Embryonic facial prominence (tissue), 1 donor: ENCODE results near the gene EEF1AKMT3.

ENCODE experiments used
- DNase-seq: peaks from one replicate; pipeline ENCODE4 v3.0.0-alpha.2; 2016; ENCODE audit errors: extremely low spot score

EEF1AKMT3 gene

DNA sequence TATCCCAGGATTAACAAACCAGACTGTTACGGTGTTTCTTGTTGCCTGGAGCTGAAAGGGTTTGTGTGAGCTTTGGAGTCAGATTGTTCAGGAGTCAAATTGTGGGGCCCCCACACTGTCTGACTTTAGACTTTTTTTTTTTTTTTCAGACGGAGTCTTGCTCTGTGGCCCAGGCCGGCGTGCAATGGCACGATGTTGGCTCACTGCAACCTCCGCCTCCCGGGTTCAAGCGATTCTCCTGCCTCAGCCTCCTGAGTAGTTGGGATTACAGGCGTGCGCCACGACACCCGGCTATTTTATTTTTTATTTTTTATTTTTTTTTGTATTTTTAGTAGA lies 11.0 kb downstream of the EEF1AKMT3 start:
- DNase-seq: no peak

DNA sequence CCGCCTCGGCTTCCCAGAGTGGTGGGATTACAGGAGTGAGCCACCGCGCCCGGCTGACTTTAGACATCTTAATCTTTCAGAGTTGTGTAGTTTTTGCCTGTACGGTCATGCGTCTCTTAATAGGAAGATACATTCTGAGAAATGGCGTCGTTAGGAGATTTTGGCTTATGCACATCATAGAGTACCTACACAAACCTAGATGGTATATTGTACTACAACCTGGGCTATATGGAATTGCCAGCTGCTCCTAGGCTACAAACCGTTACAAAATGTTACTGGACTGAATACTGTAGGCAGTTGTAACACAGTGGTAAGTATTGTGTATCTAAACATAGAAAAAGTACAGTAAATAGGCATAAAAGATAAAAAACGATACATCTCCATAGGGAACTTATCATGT lies 11.4 kb downstream of the EEF1AKMT3 start:
- no peak for DNase-seq

DNA sequence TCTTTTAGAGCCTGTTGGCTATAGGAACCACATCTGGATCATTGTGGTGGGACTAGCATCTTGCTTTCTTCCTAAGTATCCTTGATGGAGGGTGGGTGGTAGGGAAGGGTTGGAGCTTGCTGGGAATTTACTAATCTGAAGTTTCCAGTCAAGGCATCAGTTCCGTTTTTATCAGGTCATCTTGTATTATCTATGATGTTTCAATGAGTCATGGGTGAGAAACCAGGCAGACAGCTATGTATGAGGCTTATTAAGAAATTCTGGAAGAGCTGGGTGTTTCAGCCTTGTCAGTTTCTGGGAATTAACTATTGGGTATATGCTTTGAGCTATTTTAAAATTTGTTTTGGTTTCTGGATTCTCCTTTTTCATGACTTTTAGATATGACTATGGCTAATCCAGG lies 21.5 kb downstream of the EEF1AKMT3 start:
- no peak for DNase-seq

DNA sequence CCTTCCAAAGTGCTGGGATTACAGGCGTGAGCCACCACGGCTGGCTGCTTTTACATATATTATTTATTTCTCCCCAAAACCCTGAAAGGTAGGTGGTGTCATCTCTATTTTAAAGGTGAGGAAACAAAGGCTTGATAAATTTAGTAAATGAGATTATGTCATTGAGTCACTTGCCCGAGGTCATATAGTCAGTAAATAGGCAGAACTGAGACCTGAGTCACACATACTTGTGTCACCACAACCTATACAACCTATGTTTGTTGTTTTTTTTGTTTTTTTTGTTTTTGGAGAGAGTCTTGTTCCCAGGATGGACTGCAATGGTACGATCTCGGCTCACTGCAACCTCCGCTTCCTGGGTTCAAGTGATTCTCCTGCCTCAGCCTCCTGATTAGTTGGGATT lies 22.9 kb downstream of the EEF1AKMT3 start:
- no peak for DNase-seq

DNA sequence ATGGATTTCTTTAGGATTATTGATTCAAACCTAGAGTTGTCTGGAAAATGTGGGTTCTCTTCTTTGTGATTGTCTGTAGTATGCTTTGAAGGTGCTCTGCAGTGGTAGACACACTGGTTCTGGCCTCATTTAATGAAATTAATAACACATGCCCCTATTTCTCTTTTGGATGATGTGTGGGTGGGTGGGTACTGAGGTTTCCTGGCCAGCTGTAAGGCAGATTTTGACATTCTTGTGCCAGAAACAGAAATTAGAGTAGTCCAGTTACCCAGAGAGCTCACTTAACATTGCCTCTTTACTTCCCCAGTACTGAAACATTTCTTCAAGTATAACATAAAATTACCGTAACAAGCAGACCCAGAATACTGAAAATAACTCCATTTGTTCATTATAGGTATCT lies 24.6 kb downstream of the EEF1AKMT3 start:
- no peak for DNase-seq

DNA sequence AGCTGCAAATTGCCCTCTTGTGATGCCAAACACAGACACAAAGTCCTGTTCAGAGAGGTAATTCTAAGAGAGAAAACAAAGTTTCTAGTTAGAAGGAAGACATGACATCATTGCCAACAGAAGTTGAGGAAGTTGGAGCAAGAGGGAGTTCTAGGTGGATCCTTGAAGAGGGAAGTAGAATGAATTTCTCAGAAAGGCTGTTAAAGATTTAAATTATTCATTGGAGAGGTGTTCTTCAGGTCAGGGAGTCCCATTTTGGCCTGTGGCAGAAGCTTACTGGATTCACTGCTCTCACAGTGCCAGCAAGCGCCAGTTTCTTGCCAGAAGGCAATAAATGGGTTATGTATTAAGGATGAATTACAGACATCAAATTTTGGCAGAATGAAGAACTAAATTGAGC lies 25.5 kb downstream of the EEF1AKMT3 start:
- DNase-seq: no peak

- no peak for DNase-seq
Measured at GRCh38 chr12:57800965-57801364, 28.6 kb downstream of the EEF1AKMT3 start.

- DNase-seq: no peak
Measured at GRCh38 chr12:57802607-57803006, 30.2 kb downstream of the EEF1AKMT3 start.

DNA sequence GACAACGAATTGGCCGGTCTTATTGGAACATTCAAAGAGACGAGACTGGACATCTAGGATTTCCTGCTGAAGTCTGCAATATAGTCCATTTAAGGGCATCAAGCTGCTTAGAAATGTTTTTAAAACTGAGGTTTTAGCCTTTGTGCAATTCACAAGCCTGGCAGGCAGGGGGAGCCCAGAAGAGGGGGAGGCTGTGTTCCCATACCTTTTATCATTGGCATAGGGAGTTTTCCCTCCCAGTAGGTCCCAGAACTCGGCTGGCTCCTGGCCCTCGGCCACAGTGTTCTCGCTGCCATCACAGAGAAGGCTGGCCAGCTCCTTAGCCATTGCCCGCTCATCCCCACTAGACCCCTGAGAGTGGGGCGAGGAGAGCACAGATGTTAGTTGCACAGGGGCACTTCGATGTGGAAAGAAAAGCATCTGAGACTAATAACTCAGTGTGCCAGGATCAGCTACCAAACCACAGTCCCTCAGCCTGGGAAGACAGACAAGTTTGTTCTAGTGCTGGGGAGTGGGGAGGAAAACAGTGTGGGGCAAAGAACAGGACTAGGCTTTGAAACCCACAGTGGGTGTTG lies 31.0 kb downstream of the EEF1AKMT3 start:
- no peak for DNase-seq

DNA sequence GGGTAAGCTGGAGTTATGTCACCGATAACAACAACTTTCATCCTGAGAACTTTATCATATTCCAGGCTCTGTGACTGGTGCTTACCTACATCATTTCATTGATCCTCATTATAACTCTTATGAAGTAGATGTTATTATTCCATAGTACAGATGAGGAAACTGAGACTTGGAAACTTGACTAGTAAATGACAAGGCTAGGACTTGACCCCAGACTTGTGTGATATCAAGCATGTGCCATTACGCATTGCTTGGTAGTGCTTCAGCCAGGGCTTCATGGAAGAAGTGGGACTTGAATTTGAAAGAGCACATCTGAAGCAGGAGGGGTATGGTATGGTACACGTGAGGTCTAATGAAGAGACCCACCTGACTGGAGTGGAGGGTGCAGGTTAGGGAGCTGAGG lies 34.3 kb downstream of the EEF1AKMT3 start:
- DNase-seq: no peak

DNA sequence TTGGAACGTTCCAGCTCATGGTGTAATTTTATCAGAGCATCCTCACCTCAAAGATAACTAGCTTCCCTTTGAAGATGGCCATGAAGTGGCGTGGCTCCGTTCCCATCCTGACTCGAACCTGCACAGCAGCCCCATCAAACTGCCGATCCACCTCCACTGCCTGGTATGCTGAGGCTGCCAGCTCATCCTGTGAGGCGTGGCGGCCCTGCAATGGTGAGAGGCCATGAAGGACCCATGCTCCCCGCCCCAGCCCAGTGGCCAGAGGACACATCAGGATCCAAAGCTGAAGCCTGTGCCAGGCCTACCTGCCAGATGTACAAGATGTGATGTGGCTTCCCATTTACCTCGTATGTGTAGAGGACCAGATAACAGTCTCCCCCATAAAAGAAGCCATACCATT lies 34.9 kb downstream of the EEF1AKMT3 start:
- DNase-seq: no peak

DNA sequence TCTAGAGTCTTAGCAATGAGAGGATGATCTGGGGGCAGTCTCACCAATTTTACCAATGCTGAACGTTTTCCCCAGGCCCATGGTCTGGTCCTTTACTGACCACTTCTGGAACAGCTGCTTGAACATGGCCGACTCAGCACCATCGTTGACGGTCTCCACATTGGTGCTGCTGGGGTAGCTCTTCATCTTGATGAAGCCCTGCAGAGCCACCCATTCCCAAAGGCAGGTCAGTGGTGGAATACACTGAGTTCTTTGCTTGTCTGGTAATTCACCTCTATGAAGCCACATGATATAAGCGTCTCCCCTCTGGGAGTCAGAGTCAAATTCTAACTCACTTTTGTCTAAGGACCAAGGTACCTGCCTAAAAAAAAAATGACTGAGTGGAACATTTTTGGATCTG lies 35.9 kb downstream of the EEF1AKMT3 start:
- no peak for DNase-seq

DNA sequence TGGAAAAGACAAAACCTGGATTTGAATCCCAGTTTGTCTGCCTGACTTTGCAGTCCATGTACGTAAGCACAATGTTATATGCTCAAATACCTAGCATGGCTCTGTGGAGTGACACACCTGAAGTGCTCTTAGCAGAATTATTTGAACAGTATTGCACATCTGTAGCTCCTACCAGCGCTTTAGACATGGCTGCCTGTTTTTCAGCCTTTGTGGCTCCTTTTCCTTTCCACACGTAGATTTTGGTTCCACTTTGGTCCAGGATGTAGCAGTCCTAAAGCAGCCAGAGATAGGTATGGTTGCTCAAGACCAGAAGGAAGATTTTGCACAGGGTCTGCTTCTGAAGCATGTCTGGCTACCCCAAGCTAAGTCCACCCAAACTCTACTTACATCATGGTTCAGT lies 37.0 kb downstream of the EEF1AKMT3 start:
- DNase-seq: no peak

DNA sequence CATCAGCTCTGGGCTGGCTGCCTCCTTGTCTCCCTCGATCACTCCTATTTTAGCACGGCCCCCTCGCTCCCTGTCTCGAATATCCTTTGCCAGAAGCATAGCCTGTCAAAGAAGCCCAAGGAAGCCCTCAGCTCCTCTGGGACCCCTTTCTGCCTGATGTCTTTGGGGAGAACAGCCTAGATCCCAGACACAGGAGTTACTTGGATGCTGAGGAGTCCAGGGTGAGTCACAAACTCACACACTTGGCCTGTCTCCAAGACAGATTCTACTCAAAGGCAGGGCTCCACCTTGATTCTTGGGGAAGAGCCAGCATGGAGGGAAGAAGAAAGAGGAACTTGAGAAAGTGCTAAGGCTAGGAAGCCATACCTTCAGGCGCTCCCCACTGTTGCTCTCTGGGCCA lies 38.0 kb downstream of the EEF1AKMT3 start:
- no peak for DNase-seq

- no peak for DNase-seq
Measured at GRCh38 chr12:57811028-57811755, 38.8 kb downstream of the EEF1AKMT3 start.

- no peak for DNase-seq
Measured at GRCh38 chr12:57813111-57813970, 40.9 kb downstream of the EEF1AKMT3 start.

- DNase-seq: no peak
Measured at GRCh38 chr12:57813971-57814772, 41.8 kb downstream of the EEF1AKMT3 start.

DNA sequence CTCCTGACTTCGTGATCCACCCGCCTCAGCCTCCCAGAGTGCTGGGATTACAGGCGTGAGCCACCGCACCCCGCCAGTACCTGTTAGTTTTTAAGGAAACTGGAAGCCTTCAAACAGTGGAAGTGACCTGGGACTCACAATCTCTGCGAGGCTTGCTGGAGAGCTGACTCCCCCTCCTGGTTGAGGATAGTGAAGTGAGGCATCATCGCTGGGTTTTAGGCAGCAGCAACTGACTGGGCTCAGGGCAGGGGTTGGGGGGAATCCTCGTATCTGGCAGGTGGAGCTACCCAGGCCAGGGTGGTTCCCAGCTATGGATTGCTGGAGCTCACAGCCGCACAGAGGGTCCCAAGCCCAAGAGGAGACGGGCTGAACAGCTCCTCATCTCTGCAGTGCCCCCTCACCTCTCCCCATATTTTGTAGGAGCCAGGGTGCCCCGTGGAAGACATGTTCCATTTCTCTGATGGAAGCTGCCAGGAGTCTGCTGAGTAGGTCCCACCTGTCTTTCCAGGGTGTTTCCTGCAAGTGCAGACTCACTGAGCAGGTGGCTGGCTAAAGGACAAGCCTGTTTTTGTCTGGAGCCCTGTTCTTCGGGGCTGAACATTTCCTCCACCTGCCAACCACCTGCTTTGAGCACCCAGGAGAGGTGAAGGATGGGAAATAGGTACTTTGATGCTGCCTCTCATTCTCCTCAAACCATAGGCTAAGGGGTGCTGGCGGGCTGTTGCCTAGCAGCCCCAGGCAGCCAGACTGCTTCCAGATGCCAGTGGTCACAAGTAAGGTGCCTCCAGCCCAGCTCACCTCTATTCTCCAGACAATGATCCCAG lies 43.0 kb downstream of the EEF1AKMT3 start:
- no peak for DNase-seq

DNA sequence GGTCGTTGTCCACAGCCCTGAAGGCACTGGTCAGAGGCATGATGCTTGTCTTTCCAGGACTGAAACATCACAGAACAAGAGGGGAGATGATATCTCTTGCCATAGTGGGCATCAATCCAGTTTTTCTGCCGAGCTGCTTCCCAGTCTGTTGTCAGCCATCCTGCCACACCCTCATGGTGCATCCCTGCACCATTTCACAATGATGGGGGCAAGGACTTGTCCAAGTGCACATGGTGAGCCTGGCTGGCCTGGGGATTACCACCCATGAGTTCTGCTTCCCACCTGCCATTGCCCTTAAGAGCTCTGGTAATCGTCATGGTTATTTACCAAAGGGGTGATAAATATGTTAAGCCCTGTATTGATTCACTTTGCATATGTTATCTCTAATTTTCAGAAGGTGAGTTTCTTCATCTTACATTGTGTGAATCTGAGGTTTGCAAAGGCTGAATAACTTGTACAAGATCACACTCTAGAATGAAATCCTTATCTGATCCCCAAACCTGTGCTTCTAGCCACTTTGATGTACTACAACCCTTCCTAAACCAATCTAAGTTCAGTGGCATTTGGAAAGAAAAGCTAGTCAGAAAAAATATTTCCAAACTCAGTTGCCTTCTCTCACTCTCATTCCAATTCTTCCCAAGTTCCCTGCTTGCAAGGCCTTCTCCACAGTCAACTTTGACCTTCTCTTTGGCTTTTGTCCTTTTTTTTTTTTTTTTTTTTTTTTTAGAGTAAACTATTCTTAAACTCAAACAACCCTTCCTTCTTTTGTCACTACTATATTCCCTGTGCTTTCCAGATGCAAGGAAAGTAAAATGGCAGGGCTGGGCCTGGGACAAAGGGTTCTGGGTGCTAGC lies 43.8 kb downstream of the EEF1AKMT3 start:
- no peak for DNase-seq

GRCh38 chr12:57816855-57817151 lies 44.4 kb downstream of the EEF1AKMT3 start:
- DNase-seq: no peak
